ENCODE data around the gene DCXR. TPM values are rescaled to one million over a fixed set of nuclear protein-coding genes. Genes with fewer than 3 reads are reported as not detected.

The DCXR gene
- total RNA-seq, 2 experiments from 2014 or later, result 103 to 119 TPM

- DNase-seq (peak in 4 of 14 experiments; percentile 19 to 48 (median 32)), ATAC-seq (ENCODE audit: poor library complexity) (peak; percentile 63)
- TF ChIP-seq, protein P1, sequence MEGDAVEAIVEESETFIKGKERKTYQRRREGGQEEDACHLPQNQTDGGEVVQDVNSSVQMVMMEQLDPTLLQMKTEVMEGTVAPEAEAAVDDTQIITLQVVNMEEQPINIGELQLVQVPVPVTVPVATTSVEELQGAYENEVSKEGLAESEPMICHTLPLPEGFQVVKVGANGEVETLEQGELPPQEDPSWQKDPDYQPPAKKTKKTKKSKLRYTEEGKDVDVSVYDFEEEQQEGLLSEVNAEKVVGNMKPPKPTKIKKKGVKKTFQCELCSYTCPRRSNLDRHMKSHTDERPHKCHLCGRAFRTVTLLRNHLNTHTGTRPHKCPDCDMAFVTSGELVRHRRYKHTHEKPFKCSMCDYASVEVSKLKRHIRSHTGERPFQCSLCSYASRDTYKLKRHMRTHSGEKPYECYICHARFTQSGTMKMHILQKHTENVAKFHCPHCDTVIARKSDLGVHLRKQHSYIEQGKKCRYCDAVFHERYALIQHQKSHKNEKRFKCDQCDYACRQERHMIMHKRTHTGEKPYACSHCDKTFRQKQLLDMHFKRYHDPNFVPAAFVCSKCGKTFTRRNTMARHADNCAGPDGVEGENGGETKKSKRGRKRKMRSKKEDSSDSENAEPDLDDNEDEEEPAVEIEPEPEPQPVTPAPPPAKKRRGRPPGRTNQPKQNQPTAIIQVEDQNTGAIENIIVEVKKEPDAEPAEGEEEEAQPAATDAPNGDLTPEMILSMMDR (IDR thresholded peaks at IDR 0.05), result no peak
- peak overlapping the region; percentile 81 for H3K4me3 ChIP-seq (ENCODE audit: low read length)
- peaks cover 24% of the 10 kb centered on the region for H3K36me3 ChIP-seq (ENCODE audit: insufficient read depth, low read length)
- peak overlapping the region; percentile 30 to 35 for H3K27ac ChIP-seq (ENCODE audit: low read depth in 1 of 2, low read length in 2 of 2)
- peaks cover 34% of the 10 kb centered on the region for H3K4me1 ChIP-seq (ENCODE audit: insufficient read depth, low read length)
- no peaks in the 10 kb centered on the region for H3K9me3 ChIP-seq (ENCODE audit: control insufficient read depth in 1 of 2, insufficient read depth in 1 of 2, low read length in 2 of 2)
- H3K27ac Mint-ChIP-seq, result no peak overlapping the region
- ChIA-PET CTCF (interaction anchor here (1.0 kb wide), 1 partner anchor 34 kb away, joined by 3 read pairs; no protein-coding TSS in a partner anchor), POLR2A (interaction anchor here (0.7 to 3.0 kb wide), 8 partner anchors 13 to 238 kb away, joined by 3 to 17 read pairs (median 5); partner anchors contain the start of genes FASN, GPS1, RAC3 and RFNG)
- peaks cover 2% of the 10 kb centered on the region for H3K36me3 Mint-ChIP-seq (ENCODE audit: low read depth)
- no peaks in the 10 kb centered on the region for H3K27me3 Mint-ChIP-seq
- no peaks in the 10 kb centered on the region for H3K9me3 Mint-ChIP-seq
- no peaks in the 10 kb centered on the region for H3K27me3 ChIP-seq (ENCODE audit: control insufficient read depth in 1 of 2, insufficient read depth in 2 of 2, low read length in 2 of 2)
- peak overlapping the region; percentile 58 for H3K4me3 Mint-ChIP-seq
- H3K4me1 Mint-ChIP-seq (ENCODE audit: low read depth), result peaks cover 9% of the 10 kb centered on the region
- intact Hi-C loops (cut with DNase I, micrococcal nuclease), result loop anchor here (1.0 to 2.0 kb wide), 2 partner anchors 14 kb away; partner anchors contain the start of genes GPS1 (in 2 of the 2) and RFNG (in 2 of the 2)
These were observed 27.7 kb upstream of the DCXR start for GRCh38 chr17:82065193-82065637.

- Histone ChIP-seq H3K9me3 (ENCODE audit: control insufficient read depth in 1 of 2, insufficient read depth in 1 of 2, low read length in 2 of 2) (no peaks in the 10 kb centered on the region), H3K4me3 (ENCODE audit: low read length) (peak overlapping the region; percentile 81), H3K4me1 (ENCODE audit: insufficient read depth, low read length) (peaks cover 34% of the 10 kb centered on the region), H3K27ac (ENCODE audit: low read depth in 1 of 2, low read length in 2 of 2) (peak overlapping the region; percentile 30 to 35), H3K36me3 (ENCODE audit: insufficient read depth, low read length) (peaks cover 30% of the 10 kb centered on the region), H3K27me3 (ENCODE audit: control insufficient read depth in 1 of 2, insufficient read depth in 2 of 2, low read length in 2 of 2) (no peaks in the 10 kb centered on the region)
- ChIA-PET CTCF (interaction anchor here (1.0 kb wide), 1 partner anchor 34 kb away, joined by 3 read pairs; no protein-coding TSS in a partner anchor), POLR2A (interaction anchor here (0.7 to 3.0 kb wide), 8 partner anchors 12 to 239 kb away, joined by 3 to 17 read pairs (median 5); partner anchors contain the start of genes FASN, GPS1, RAC3 and RFNG)
- Mint-ChIP-seq H3K36me3 (ENCODE audit: low read depth) (peaks cover 6% of the 10 kb centered on the region), H3K4me1 (ENCODE audit: low read depth) (peaks cover 9% of the 10 kb centered on the region), H3K27ac (peak overlapping the region; percentile 47), H3K4me3 (peak overlapping the region; percentile 58), H3K27me3 (no peaks in the 10 kb centered on the region), H3K9me3 (no peaks in the 10 kb centered on the region)
- intact Hi-C loops (cut with DNase I, micrococcal nuclease), result loop anchor here (1.0 to 2.0 kb wide), 2 partner anchors 13 to 14 kb away; partner anchors contain the start of genes GPS1 (in 2 of the 2) and RFNG (in 2 of the 2)
- DNase-seq (no peak), ATAC-seq (ENCODE audit: poor library complexity) (no peak)
- TF ChIP-seq, protein P1 (IDR thresholded peaks at IDR 0.05), result no peak
These were observed 27.1 kb upstream of the DCXR start for GRCh38 chr17:82064433-82065192.

- TF ChIP-seq, protein P1 (IDR thresholded peaks at IDR 0.05), result no peak
- Mint-ChIP-seq H3K4me1 (ENCODE audit: low read depth) (peaks cover 9% of the 10 kb centered on the region), H3K27me3 (no peaks in the 10 kb centered on the region), H3K36me3 (ENCODE audit: low read depth) (peaks cover 10% of the 10 kb centered on the region), H3K9me3 (no peaks in the 10 kb centered on the region), H3K4me3 (peak overlapping the region; percentile 58), H3K27ac (peak overlapping the region; percentile 47)
- ATAC-seq (ENCODE audit: poor library complexity) (no peak), DNase-seq (no peak)
- peaks cover 34% of the 10 kb centered on the region for H3K4me1 ChIP-seq (ENCODE audit: insufficient read depth, low read length)
- POLR2A ChIA-PET, result interaction anchor here (3.0 kb wide), 1 partner anchor 11 kb away, joined by 16 read pairs; the partner anchor contains the start of genes GPS1 and RFNG
- H3K27ac ChIP-seq (ENCODE audit: low read depth in 1 of 2, low read length in 2 of 2), result no peak overlapping the region
- CTCF ChIA-PET, result no interaction called here
- H3K27me3 ChIP-seq (ENCODE audit: control insufficient read depth in 1 of 2, insufficient read depth in 2 of 2, low read length in 2 of 2), result no peaks in the 10 kb centered on the region
- H3K4me3 ChIP-seq (ENCODE audit: low read length), result no peak overlapping the region
- H3K9me3 ChIP-seq (ENCODE audit: control insufficient read depth in 1 of 2, insufficient read depth in 1 of 2, low read length in 2 of 2), result no peaks in the 10 kb centered on the region
- intact Hi-C loops (cut with DNase I, micrococcal nuclease), result loop anchor here in 1 of 2 experiments (2.0 kb wide), 1 partner anchor 13 kb away; the partner anchor contains the start of genes GPS1 and RFNG
- H3K36me3 ChIP-seq (ENCODE audit: insufficient read depth, low read length), result peaks cover 38% of the 10 kb centered on the region
These were observed 26.2 kb upstream of the DCXR start for GRCh38 chr17:82063424-82064415.
